ENCODE measurements around the gene TSPAN14.
"Not testable (repeated sequence)": the region's sequence is repeated elsewhere in the genome, so short reads cannot be mapped to it uniquely, and the experiment has no call there.

TSPAN14 gene

GRCh38 chr10:80472234-80473095 lies 18.4 kb downstream of the TSPAN14 start:
- peak; percentile 85 for DNase-seq

GRCh38 chr10:80473096-80473657 lies 19.1 kb downstream of the TSPAN14 start:
- DNase-seq, result no peak

GRCh38 chr10:80473692-80474596 lies 19.8 kb downstream of the TSPAN14 start:
- DNase-seq, result no peak

GRCh38 chr10:80474597-80474910 lies 20.4 kb downstream of the TSPAN14 start:
- DNase-seq, result no peak

GRCh38 chr10:80474941-80475340 lies 20.8 kb downstream of the TSPAN14 start:
- no peak for DNase-seq

GRCh38 chr10:80475641-80476040 lies 21.5 kb downstream of the TSPAN14 start:
- DNase-seq, result not testable (repeated sequence)

GRCh38 chr10:80476685-80477084 lies 22.6 kb downstream of the TSPAN14 start:
- no peak for DNase-seq

GRCh38 chr10:80477813-80478212 lies 23.7 kb downstream of the TSPAN14 start:
- DNase-seq, result no peak

GRCh38 chr10:80480373-80480772 lies 26.3 kb downstream of the TSPAN14 start:
- not testable (repeated sequence) for DNase-seq

GRCh38 chr10:80480852-80481251 lies 26.7 kb downstream of the TSPAN14 start:
- DNase-seq, result no peak

- DNase-seq, result no peak
These were observed 30.1 kb downstream of the TSPAN14 start for GRCh38 chr10:80484243-80484642.

- DNase-seq, result no peak
These were observed 30.6 kb downstream of the TSPAN14 start for GRCh38 chr10:80484676-80485075.

GRCh38 chr10:80485076-80485945 lies 31.2 kb downstream of the TSPAN14 start:
- DNase-seq, result peak; percentile 58

- peak; percentile 44 for DNase-seq
These were observed 32.0 kb downstream of the TSPAN14 start for GRCh38 chr10:80485946-80486764.

- DNase-seq, result no peak
These were observed 32.8 kb downstream of the TSPAN14 start for GRCh38 chr10:80486785-80487420.

- no peak for DNase-seq
These were observed 33.3 kb downstream of the TSPAN14 start for GRCh38 chr10:80487421-80487785.

- DNase-seq, result peak; percentile 78
These were observed 33.9 kb downstream of the TSPAN14 start for GRCh38 chr10:80487791-80488538.

- DNase-seq, result no peak
These were observed 34.5 kb downstream of the TSPAN14 start for GRCh38 chr10:80488539-80489066.

- no peak for DNase-seq
These were observed 35.4 kb downstream of the TSPAN14 start for GRCh38 chr10:80489371-80490112.
